HG03097 (cell line): Measurements from ENCODE around the gene LRRC7.

ENCODE experiments used
- ATAC-seq: cut with Tn5 transposase; IDR thresholded peaks from one replicate; pipeline ENCODE4 v1.9.1; 2021; ENCODE audit not compliant: unreplicated experiment, low FRiP score

LRRC7 gene

DNA sequence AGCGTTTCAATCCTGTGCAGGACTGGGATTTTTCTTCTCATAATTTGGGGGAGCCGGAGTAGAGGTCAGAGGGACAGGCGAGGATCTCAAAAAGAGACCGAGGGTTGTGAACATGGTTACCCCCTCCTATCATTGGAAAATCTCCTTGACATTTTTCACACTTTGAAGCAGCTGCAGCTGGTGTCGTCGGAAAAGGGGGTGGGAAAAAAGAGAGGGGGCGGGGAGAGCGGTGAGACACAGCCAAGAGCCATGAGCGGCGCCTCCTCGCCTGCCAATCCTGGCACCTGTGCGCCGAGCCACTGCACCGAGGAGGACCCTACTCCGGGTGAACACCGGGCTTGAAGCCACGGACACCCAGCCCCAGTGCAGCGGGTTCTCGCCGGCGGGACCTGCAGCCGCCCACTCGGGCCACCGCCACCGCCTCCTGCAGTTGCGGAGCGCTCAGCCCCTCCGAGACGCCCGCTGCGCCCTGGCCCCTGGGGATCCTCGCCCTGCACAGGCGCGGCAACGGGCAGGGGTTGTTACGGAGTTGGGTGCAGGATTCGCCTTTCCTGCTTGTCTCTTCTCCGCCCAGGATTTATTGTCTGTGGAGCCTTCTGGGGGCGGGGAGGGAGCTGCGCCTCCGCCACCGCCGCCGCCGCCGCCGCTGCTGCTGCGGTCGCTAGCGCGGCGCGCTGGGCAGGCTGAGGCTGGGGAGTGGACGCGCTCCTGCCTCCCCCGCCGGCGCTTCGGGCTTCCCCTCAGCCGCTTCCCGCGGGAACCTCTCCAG is at the start of gene LRRC7:
TSS of gene LRRC7 (plus strand) at position 271 of the 769 bp plus-strand sequence. CDS start 718 bp downstream, outside the sequence.
- ATAC-seq, result no peak

DNA sequence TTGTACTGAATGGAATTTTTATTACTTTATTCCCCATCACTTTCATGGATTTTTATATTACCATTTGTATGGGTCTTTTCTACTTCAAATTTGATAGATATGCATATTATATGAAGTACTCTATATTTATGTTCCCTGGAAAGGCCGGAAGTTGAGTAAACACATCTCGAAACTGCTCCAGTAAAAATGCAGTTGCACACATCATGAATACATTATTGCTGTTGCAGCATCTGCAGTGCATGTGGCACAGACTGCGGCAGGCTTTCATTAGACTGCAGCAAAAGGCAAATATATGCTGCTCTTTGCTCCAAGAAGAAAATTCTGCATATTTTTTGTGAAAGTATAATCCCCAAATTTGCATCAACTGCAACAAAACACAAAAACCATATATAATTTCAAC is 48.7 kb upstream of the LRRC7 start:
- no peak for ATAC-seq

DNA sequence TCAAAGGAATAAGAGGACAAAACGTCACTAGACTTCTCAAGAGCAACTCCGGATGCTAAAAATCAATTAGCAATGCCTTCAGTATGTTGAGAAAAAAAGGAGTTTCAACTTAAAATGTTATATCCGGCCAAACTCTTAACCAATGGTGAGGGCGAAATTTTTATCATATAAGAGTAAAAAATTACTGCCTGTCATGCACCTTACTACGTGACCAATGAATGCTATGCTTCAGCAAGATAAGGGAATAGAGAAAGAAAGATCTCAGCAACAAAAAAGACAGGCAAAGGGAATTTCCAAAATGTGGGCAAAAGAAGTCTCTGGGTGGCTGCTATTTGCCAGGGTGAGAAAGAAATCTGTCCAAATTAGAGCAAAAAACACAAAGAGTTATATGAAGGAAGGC is 47.4 kb upstream of the LRRC7 start:
- no peak for ATAC-seq

DNA sequence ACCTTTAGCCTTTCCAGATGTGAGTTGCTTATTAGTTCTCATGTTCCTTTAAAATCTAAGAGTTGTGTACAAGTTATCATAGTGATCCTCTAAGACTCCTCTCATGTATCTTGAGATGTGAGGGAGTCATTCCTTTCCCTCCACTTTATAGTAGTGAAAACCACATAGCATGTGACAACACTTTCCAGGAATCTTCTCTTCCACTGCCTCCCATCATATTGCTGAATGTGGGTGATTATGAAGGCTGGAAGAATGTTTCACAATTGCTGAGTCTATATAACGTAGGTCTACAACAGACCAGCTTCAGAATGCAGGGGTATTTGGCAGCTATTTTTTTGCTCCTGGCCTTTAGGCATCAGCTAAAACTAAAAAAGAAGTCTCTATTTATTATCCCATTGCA is 44.7 kb upstream of the LRRC7 start:
- no peak for ATAC-seq

DNA sequence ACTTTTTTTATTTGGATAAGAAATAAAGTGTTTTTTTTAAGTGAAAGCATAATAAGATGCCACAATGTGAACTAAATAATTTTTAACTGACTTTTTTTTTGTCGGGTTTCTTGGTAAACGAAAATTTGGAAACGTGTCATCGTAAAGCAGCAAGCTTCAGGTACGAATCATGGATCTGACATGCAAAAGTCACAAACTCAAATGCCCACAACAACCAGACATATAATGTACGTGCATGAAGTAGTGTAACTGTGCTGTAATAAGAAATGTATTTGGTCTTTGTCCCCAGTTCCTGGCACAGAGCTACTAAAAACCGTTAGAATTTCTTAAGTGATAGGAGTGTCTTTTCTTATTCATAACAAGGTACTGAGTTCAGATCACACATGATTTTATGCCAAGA is 44.3 kb upstream of the LRRC7 start:
- ATAC-seq, result no peak

DNA sequence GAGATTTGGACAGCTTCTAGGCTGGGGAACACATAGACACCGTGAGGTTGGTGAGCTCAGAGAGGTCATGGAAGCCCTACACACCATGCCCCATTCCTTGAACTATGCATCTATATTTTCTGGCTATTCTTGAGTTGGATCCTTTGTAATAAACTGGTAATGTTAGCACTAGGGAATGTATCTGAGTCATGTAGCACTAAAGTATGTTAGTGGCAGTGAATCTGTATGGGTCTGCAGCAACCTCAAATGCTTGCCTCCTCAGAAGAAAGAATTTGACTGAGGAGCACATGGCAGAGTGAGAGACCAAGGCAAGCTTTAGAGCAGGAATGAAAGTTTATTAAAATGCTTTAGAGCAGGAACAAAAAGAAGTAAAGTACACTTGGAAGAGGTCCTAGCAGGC is 43.7 kb upstream of the LRRC7 start:
- no peak for ATAC-seq

DNA sequence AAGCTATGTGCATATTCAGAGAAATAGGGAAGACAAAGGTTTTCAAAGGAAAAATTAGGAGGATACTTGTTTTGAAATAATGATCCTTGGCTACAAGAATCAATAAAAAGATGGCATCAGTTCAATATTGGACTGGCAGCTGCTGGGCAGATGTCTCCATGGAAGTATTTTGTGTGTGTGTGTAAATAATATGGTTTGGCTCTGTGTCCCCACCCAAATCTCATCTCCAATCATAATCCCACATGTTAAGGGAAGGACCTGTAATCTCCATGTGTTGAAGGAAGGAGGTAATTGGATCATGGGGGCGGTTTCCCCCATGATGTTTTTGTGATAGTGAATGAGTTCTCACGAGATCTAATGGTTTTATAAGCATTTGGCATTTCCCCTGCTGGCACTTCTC is 40.4 kb upstream of the LRRC7 start:
- no peak for ATAC-seq

DNA sequence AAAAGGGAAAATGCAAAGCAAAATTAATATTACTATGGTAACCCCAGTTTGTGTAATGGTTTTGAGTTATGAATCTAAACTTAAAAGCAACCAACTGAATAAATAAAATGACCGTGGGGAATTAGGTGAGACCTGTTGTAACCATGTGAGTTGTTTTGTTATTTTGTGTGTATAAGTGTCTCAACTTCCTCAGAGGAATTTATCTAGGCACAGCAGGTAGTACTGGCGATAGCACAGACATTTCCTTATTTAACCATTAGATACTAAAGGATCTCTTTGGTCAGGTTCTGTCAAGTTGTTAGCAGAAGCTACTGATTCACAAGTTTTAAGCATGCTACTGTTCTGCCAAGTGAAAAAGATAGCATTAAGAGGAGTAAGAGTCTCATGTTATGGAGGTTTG is 39.3 kb upstream of the LRRC7 start:
- no peak for ATAC-seq

DNA sequence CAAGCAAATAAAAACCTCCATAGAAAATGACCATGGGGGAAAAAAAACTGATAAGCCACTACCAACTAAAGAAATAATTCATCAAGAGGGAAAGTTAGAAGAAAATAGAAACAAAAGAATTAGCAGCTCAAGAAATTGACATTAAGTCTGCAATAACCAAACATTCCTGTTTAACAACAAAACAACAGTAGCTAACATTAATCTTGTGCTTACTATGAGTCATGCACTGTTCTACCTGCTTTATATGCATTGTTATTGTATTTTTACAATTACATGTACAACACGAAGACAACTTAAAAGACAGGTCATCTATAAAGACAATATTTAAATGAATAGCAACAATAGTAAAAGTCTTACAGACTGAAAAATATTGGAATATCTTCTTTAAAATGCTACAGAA is 34.4 kb upstream of the LRRC7 start:
- ATAC-seq, result no peak

DNA sequence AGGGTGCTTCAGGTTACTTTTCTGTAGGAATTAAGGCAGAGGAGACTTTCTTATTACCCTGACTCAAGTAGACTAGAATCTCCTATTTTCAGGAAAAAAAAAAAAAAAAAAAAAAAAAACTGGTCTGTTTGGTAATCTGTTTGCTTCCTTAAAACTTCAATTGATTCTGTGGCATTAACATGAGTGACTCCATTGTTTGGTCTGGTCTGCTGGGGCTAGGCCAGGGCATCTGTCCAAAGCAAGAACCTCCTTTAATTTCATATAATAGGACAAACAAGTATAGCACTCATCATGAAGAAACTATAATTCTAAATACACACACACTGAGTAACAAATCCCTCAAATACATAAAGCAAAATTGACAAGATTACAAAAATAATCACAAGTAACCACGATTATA is 32.9 kb upstream of the LRRC7 start:
- ATAC-seq, result no peak

DNA sequence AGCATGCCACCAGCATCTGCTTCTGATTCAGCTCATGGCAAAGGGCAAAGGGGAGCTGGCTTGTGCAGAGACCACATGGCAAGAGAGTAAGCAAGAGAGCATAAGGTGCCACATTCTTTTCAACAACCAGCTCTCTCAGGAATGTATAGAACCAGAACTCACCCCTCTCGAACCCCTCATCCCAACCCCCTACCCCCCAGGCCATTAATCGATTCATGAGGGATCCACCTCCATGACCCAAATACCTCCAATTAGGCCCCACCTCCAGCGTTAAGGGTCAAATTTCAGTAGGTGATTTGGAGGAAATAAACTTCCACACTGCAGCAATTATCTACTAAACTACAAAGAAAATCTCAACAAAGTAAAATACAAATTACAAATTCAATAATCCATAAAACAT is 32.2 kb upstream of the LRRC7 start:
- ATAC-seq, result no peak

DNA sequence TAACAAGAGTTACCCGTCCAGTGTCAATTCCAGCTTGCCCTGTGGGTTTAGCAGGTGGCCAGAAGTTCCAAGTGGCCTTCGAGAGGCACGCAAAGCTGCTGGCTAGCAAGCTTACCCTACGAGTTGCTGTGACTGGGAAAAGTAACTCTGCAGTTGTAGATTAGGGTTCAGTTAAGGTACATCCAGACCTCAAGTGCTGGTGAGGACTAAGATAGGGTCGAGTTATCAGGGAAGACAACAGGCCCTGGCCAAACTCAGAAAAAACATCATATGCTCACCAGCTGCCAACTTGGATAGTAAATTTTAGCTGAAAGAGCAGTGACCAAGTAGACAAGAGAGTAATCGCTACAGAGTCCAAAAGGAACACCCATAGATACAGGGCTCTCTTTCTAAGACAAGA is 27.7 kb upstream of the LRRC7 start:
- ATAC-seq, result no peak

DNA sequence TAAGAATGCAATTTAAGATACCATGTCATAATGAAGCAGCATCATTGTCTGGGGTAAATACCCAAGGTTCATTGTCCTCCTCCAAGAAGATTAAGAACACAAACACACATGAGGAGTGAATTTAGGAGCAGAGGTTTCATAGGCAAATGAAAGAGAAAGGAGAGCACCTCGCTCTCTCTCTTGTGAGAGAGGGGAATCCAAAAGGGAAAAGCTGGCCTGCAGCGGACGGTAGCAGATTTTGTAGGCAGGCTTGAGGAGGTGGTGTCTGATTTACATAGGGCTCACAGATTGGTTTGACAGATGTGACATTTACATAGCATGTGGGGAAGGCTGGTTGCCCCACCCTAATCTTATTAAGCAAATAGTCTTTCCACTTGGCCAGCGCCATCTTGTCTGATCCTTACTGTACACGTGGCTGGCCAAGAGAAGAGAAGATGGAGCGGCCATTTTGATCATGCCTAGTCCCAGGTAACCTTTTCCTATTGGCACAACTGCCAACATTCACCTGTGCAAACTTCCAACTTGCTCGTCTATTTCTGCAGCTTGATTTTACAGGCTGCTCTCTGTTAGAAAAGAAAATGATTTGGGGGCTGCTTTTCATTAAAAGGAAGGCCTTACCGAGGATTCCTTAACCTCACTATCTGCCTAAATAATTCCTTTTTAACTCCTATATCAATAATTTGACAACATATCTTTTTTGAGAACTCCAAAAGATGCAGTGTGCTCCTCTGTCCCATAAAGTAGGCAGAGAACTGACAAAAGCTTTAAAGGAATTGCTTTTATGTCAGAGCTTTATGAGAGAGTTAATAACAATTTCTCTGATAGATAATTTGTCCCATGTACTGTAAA is 16.0 kb upstream of the LRRC7 start:
- ATAC-seq, result no peak

DNA sequence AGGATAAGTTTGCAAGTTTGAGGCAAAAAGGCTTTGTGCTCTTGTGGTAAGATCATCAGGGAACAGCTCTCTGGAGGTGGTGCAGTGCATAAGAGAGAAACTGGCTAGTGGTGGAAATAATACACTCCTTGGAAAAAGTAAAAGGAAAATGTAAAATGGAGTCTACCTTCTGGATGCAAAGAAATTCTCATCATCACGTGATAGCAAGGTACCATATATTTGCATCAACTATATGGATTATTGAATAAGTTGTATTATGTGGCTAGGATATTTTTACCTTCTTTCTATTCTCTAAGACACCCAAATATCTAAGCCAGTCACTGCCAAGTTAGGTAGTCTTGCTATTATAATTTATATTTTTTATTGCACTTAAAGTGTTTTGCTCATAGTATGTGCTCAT is 14.0 kb upstream of the LRRC7 start:
- no peak for ATAC-seq

DNA sequence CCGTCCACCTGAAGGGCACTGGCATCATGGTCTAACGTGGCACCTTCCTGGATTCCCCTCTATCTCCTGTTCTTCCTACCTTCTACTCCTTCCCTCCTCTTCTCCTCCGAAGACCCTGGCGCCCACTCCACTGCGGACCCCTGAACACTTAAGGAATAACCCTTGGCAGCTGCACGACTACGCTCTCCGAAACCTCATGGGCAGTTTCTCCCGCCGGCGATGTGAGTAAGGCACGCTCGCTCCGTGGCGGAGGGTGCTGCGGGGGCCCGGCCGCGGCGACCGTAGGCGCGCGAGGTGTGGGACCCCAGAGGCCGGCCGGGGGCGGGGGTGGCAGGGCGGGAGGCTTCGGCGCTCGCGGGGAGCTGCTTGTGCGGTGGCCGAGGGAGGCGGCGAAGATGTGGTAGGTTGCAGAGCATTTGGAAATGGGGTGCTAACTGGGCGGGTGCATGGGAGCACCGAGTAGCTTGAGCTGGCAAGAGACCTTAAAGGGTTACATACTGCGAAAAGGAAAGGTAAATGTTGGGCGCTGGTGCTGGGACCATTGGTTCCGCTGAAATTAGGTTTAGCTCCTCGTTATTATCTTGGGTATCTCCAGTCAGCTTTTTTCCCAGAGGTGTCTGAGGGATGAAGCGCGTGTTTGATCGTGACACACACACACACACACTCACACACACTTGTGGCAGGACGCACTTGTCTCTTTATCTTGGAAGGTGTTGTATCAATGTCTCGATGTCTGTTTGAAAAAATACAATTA is 876 bp downstream of the LRRC7 start:
- no peak for ATAC-seq

DNA sequence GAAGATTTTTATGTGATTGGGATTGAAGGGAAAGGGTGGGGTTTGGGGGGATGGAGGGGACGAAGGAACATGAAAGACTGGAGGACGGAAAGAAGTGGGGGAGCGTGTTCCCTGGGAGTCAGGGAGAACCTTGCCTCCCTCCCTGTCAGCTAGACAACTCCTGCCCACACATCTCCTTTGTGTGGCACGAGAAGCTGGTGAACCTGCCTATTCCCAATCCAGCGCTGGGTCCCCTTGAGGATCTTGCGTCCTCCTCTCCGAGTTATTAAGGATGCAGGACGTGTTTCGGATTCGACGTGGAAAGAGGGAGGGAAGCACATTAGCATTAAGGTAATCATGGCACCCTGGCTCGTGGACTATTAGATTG is 1.4 kb downstream of the LRRC7 start:
- ATAC-seq, result no peak

DNA sequence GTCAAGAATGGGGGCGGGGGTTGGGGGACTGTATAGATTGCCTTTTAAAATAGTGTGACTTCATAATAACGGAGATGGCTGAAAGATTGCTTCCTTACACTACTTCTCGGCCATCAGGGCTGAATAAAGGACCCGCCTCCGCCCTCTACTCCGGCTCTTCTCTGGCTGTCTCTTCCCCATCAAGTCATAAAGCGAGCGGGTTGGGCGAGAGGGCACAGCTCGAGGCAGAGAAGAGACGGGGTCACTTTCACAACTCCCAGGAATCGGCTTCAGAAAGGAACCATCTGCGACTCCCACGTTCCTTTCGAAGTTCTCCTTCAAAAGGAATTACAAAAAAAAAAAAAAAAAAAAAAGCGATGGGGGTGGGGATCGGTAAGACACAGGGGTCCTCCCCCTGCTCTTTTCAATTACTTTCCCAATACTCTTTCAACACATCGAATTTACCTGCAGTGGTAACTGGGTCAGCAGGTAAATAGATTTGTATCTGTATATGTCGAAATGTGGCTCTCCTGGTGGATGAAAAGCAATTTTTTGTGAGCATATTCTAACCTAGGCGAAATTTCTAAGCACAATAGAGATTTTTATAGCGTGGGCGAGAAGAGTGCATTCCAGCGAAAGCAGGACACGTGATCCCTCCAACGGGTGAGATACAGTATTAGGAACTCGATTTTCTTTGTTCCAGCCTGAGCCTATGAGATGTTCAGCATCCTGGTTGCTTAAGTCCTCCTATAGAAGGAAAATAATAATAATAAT is 2.0 kb downstream of the LRRC7 start:
- no peak for ATAC-seq

DNA sequence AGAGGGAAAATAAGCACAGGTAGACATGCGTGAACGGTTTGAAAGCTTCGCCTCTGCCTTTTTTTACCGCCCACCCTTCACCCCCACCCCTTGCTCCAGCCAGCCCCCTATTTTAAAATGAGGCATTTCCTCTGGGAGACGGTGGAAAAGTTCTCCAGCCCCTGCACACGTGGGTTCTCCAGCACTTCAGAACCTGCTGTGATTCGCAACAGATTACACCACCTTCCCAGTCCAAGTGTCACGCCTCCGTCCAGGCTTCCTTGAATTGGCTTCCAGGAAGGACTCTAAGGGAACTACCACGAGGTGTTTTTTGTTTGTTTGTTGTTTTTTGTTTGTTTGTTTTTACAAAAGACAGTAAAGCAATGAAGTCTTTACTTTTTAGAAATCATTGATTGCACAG is 2.6 kb downstream of the LRRC7 start:
- ATAC-seq, result no peak

DNA sequence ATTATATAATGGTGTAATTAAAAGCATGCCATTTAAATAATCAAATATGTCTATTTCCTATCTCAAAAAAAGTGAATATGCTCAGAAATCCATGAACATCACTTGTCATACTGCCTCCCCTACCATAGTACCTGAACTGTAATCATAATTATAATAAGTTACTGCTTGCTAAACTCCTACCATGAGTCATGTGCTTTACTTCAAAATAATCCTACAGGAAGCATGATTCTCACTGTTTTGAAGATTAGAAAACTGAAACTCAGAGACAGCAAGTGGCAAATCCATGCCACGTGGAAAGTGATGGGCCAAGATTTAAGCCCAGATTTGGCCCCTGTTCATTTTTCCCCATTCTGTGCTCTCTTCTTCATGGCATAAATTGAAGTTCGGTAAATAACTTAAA is 5.2 kb downstream of the LRRC7 start:
- ATAC-seq, result no peak

DNA sequence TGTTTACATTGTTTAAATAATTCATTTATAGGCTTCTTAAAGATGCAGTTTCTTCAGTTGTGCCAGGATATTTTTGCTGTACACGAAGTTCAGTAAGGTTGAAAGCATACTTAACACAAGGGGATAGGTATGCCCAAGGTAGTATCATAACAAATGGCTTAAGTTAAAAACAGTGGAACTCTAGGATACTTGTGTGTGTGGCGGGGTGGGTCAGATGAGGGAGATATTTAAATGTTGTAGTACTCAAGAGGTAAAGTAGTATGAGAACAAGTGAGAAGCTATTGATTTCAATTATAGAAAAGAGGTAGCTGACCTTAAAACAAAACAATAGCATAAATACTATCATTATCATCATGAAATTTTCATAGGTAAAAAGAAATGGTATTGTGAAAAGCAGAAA is 6.2 kb downstream of the LRRC7 start:
- ATAC-seq, result no peak

DNA sequence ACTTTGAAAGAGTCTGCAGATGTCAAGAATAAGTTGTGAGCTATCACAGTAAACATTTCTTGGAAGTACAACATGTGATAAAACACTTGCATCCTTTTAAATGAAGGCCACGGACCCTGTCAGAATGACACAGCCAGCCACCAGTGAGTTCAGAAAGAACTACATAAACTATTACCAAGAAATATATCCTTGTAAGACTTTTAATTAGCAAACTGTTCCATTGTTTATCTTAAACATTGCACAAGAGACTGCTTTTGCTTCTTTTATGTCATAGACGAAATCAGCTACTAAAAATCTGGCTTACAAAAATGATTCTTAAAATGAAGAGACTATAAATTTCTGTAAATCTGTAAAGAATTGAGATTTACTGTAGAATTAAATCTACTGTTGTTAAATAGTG is 17.9 kb downstream of the LRRC7 start:
- ATAC-seq, result no peak
